GM19467 (cell line): ENCODE results near the gene TICAM2.
"Not testable (repeated sequence)": the region's sequence is repeated elsewhere in the genome, so short reads cannot be mapped to it uniquely, and the experiment has no call there.

ENCODE experiments used
- ATAC-seq: cut with Tn5 transposase; IDR thresholded peaks from one replicate; pipeline ENCODE4 v1.9.1; 2021; ENCODE audit warnings: mild to moderate bottlenecking, moderate library complexity; ENCODE audit not compliant: unreplicated experiment

The TICAM2 gene, protein sequence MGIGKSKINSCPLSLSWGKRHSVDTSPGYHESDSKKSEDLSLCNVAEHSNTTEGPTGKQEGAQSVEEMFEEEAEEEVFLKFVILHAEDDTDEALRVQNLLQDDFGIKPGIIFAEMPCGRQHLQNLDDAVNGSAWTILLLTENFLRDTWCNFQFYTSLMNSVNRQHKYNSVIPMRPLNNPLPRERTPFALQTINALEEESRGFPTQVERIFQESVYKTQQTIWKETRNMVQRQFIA

DNA sequence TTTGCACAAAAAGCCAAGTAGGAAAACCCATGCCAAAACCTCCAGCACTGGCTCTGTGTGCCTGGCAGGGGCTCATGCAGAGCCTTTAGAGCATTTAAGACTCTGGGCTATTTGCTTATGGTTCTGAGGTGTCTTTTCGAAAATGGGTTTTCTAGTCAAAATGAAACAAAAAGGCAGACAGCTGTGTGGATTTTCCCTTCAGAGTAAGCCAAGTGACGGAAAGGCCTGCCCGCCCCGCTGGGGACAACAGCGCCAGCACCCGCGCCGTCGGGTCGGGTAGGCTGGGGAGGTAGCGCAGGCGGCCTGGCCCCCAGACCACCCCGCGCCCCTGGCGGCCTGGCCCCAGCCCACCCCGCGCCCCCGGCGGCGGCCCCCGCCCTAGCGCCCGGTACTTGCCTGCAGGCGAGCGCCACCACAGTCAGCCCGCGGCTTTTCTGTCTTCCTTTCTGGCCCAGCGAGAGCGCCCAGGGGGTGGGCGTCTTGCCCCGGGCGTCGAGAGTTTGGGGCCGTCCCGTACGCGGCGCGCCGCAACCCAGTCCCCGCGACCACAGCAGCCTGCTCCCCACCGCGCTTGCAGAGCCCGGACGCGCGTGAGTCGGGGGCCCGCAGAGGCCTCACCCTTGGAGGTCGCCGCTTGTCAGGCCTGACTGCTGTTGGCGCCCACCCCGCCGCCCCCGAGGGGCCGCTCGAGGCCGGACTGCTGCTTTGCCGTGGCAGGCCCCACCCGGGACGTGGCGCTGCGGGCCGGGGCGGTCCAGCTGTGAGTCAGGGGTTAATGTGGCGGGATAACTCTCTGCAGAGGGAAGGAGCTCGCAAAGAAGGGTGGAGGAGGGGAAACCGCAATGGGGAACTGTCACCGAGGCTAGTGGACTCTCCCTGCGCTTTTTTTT is at the start of gene TICAM2:
TSS of gene TICAM2 (minus strand) at position 779 of the 890 bp plus-strand sequence. CDS start 21,223 bp downstream, outside the sequence.
- ATAC-seq = peak; percentile 79

DNA sequence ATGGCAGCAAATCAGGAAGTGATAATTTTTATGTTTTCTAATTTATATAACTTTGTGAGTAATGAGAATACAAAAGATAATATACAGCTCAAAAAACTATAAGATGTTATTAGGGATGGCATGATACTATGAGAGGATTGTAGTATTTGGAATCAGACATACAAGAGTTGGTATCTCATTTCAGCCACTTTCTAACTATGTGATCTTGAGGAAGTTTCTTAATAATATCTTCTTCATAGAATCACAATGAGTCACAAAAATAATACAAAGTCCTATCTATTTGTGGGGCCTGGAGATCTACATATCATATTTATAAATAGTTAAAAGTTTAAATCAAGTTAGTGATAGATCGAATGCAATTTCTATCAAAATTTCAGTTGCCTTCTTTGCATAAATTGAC is 47.3 kb upstream of the TICAM2 start:
- no peak for ATAC-seq

GRCh38 chr5:115648056-115648455 is 45.8 kb upstream of the TICAM2 start:
- ATAC-seq = no peak

GRCh38 chr5:115645386-115645785 is 43.1 kb upstream of the TICAM2 start:
- not testable (repeated sequence) for ATAC-seq

GRCh38 chr5:115644046-115644445 is 41.8 kb upstream of the TICAM2 start:
- no peak for ATAC-seq

DNA sequence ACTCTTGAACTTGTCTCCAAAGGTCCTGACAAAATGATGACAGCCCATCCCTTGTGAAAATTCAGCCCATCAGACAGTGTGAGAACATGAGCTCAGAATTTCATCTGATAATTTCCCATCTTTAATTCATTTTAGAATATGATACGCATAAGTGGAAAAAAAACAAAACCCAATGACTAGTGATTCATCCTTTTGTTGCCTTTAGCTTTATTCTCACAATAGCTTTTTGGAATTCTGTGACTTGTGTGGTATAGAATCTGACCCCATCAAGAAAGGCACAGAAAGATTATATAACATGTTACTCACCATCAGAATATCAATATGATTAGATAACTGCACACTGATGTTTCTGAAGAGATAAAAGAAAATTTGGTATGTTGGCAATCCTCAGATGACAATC is 39.7 kb upstream of the TICAM2 start:
- ATAC-seq = no peak

GRCh38 chr5:115640274-115640673 is 38.0 kb upstream of the TICAM2 start:
- ATAC-seq = no peak

DNA sequence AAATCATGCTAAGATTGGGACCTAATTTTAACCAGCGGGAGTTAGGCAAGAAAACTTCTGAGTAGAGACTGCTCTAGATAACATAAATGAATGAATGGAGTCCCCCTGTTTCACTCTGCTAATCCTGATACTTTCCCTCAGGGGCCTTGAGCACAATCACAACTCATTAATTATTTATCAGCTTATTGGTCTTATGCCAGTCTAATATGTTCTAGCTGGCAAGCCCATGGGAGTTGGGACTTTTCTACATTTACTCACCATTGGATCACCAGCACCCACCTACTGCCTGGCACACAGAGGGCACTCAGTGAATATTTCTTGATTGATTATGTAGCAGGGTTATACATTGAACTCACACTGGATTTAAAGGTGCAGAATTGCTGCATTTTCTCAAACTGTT is 37.1 kb upstream of the TICAM2 start:
- no peak for ATAC-seq

DNA sequence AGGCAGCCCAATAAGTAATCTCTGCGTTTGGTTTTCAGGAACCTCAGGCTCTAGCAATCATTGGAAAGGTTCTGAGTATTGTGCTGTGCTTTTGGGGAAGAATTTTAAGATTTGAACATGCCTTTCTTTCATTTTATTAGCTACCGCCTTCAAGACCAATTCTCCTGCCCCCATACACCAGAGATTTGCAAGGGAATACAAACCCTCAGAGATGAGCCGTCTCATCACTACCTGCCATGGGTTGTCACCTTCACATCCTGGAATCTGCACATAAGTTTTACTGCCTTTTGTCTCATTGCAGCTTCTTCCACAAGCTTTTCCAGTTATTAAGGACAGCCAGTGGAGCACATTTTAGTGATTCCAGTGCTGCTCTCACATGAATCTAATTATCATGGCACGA is 35.2 kb upstream of the TICAM2 start:
- ATAC-seq = no peak

GRCh38 chr5:115636008-115636407 is 33.7 kb upstream of the TICAM2 start:
- no peak for ATAC-seq

DNA sequence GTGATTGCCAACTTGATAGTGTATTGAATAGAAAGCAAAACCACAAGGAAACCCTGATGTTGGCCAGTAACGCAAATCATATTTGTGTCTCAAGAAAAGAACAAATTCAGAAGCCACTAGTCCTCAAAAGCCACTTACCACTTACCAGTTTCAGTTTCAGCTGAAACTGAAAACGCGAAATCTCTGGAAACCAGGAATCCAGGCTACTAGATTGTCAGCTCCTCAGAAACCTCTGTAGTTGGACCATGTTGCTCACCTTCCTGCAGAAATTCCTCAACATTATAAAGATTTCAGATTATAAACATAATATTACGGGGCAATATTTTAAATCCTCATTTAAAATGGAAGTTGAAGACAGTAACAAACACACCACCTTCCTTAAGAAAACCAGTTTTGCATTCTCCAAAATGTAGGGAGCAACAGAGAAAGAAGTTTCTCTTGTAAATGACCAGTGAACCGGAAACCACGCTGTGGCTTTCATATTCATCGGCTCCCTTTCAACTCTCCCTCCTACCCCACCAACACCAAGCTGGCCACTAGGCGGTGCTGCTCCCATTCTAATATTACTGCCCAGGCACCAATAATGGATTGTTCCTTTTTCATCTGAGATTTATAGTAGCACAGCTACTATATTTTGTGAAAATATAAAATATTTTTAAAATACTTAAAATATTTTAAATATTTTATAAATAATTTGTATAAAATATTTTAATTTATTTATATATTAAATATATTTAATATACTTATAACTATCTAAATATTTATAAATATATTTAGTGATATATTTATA is 32.3 kb upstream of the TICAM2 start:
- ATAC-seq = peak; percentile 66

DNA sequence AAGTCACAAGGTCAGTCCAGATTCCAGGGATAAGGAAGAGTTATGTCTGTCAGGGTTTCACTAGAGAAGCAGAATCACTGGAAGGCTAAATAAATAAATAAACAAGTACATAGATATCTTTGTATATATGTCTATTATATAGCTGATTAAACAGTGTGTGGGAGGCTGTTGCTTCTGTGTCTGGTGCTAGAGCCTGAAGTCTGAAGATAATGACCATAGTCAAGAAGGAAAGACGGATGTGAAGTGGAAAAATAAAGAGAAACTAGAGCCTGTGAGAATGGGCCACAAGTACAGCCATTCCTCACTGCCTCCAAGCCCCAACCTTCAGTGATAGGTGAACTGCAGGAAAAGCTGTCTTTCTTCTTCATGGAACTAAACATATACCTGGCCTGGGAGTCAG is 27.6 kb upstream of the TICAM2 start:
- no peak for ATAC-seq

DNA sequence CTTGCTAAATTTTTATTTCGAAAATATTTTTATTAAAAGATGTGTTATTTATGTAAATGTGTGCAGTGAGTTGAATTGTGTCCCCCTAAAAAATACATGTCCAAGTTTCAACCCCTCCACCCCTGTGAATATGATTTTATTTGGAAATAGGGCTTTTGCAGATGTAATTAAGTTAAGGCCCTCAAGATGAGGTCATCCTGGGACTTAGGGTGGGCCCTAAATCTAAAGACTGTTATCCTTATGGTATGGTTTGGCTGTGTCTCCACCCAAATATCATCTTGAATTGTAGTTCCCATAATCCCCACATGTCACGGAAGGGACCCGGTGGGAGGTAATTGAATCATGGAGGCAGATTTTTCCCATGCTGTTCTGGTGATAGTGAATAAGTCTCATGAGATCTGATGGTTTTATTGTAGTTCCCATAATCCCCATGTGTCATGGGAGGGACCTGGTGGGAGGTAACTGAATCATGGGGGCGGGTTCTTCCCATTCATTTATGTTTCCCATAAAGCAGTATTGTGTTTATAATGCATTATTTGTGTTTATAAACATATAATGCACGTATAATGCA is 25.1 kb upstream of the TICAM2 start:
- ATAC-seq = no peak

GRCh38 chr5:115626445-115626823 is 24.2 kb upstream of the TICAM2 start:
- peak; percentile 21 for ATAC-seq

- peak; percentile 92 for ATAC-seq
These were observed 23.5 kb upstream of the TICAM2 start, which contains the start of gene TMED7 for GRCh38 chr5:115625579-115626444. Gene TMED7 (minus strand): TSS chr5:115626036. CDS start chr5:115625792, 244 bp downstream.

DNA sequence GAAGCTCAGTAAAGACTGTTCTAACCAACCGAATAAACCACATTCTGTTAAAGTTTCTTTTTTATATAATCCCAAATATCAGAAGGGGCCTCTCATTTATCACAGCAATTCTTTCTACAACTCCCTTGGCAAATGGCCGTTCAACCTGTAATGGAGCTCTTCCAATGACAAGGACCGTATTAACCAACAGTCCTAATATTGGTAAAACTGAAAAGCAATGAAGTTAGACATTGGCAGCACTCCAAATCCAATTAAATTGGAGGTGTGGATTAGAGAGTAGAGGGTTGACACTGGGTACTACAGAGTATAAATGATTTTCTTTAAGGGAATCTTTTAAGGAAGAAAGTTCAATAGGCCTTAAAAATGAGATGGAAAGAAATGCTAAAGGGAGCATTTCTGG is 22.7 kb upstream of the TICAM2 start:
- no peak for ATAC-seq

DNA sequence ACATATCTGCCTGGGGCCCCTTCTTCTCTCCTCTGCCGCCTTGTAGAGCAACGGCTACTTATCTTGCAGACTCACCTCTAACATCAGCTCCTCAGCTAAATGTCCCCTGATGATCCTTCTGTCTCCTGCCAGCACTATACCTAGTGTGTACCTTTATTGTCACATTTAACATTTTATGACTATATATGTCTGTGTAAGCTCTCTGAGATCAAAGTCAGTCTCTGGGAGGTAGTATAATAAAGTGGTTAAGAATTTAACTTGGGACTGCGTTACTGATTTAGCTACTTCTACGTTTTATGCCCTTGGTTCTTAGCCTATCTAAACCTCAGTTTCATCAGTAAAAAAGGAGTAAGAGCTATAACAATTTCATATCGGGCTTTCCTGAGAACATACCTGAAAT is 21.4 kb upstream of the TICAM2 start:
- no peak for ATAC-seq

- no peak for ATAC-seq
These were observed 19.2 kb upstream of the TICAM2 start for GRCh38 chr5:115621365-115621900.

- ATAC-seq = no peak
These were observed 14.6 kb upstream of the TICAM2 start for GRCh38 chr5:115616892-115617291.

DNA sequence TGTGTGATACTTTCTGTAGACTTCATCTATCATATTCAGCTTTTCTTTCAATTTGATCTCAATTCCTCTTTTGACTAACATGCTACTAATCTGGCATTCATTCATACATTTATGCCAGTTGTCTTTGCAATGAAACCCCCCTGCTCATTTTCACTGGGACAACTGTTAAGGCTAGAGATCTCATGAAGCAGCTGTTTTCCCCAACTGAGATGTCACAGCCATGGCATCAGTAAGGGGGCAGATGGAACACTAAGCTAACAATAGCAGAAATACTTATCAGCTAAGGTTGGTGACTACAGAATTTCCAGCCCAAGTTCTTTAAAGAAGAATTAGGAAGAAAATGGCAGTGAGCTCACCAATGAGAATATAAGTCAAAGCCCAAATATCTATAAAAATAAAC is 14.2 kb upstream of the TICAM2 start:
- ATAC-seq = no peak
